Fibroblast of the aortic adventitia (primary cell): ENCODE data around the gene PRPF18. TPM values are rescaled to one million over a fixed set of nuclear protein-coding genes. Genes with fewer than 3 reads are reported as not detected.

Experiments
- DNase-seq: peaks from one replicate; pipeline ENCODE4 v3.0.0-alpha.2; 2010; ENCODE audit warnings: low read depth
- H3K4me3 ChIP-seq: 2 replicates; pipeline ENCODE4 v1.5.1; 2011; ENCODE audit warnings: low read depth, mild to moderate bottlenecking, control low read depth, low read length, moderate library complexity
- CTCF ChIP-seq: IDR thresholded peaks from 2 replicates; pipeline ENCODE4 v1.5.1; 2011; ENCODE audit warnings: mild to moderate bottlenecking, low read length, control low read depth, inconsistent platforms; ENCODE audit not compliant: insufficient read depth
- total RNA-seq: library from RNA; depleted of rRNA; stranded (reverse); fragments of >200 nt; gene quantifications from 2 replicates; pipeline ENCODE4 v1.2.3, GENCODE V29; 2012; ENCODE audit warnings: low replicate concordance

PRPF18 gene
- total RNA-seq, 1 donor = 37.0 TPM

- DNase-seq = no peak
- no peak overlapping the region for H3K4me3 ChIP-seq
- TF ChIP-seq CTCF = no peak
These were observed 50.6 kb downstream of the PRPF18 start for GRCh38 chr10:13637303-13637856.

- no peak for TF ChIP-seq CTCF
- H3K4me3 ChIP-seq = no peak overlapping the region
- no peak for DNase-seq
These were observed 51.1 kb downstream of the PRPF18 start for GRCh38 chr10:13637894-13638293.

GRCh38 chr10:13642293-13642692, 55.5 kb downstream of the PRPF18 start:
- no peak overlapping the region for H3K4me3 ChIP-seq
- TF ChIP-seq CTCF = no peak
- DNase-seq = no peak

- no peak for TF ChIP-seq CTCF
- DNase-seq = no peak
- no peak overlapping the region for H3K4me3 ChIP-seq
These were observed 56.3 kb downstream of the PRPF18 start for GRCh38 chr10:13643016-13643415.

GRCh38 chr10:13644866-13645265, 58.1 kb downstream of the PRPF18 start:
- no peak overlapping the region for H3K4me3 ChIP-seq
- no peak for DNase-seq
- TF ChIP-seq CTCF = no peak

GRCh38 chr10:13648425-13648824, 61.7 kb downstream of the PRPF18 start:
- H3K4me3 ChIP-seq = no peak overlapping the region
- no peak for TF ChIP-seq CTCF
- no peak for DNase-seq
